Prostate gland (tissue), 2 donors: ENCODE results near the gene LRRC39.

Experiments used
- CTCF ChIP-seq, 4 experiments: fragments of 200-600 bp in 2 of 4; fragments of 450-650 bp in 2 of 4; sonication (generic) in 2 of 4; IDR thresholded peaks; 1 replicate in 3 of 4; 2 replicates in 1 of 4; pipeline ENCODE4 v1.5.1; 2016 to 2019; ENCODE audit warnings: antibody characterized with exemption in 4 of 4, mild to moderate bottlenecking in 2 of 4, moderate library complexity in 2 of 4
- POLR2A ChIP-seq: fragments of 450-650 bp; IDR thresholded peaks from one replicate; pipeline ENCODE4 v1.6.1; 2016; ENCODE audit warnings: antibody characterized with exemption, mild to moderate bottlenecking

DNA sequence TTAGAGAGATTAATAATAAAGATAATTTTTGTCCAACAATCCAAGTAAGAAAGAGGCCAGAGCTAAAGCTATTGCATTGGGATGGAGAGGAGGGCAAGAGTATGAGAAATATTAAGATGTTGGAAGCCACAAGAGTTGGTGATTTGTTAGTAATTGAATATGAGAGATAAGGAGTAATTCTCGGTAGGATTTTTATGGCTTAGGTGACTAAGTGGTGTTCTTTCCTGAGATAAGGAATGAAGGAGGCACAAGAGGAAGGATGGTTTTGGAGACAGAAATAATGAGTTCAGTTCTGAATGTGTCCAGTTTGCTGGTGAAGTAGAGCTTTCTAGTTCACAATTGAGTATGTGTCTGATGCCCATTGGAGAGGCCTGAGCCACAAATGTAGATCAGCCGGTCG lies 35.7 kb downstream of the LRRC39 start:
- TF ChIP-seq CTCF (IDR thresholded peaks at IDR 0.05) = no peak
- no peak for TF ChIP-seq POLR2A
